ENCODE results near the gene ACP1. TPM values are rescaled to one million over a fixed set of nuclear protein-coding genes. Genes with fewer than 3 reads are reported as not detected.

The ACP1 gene
- total RNA-seq, result 100 to 1,000 TPM; 109 to 175 (median 141) TPM

DNA sequence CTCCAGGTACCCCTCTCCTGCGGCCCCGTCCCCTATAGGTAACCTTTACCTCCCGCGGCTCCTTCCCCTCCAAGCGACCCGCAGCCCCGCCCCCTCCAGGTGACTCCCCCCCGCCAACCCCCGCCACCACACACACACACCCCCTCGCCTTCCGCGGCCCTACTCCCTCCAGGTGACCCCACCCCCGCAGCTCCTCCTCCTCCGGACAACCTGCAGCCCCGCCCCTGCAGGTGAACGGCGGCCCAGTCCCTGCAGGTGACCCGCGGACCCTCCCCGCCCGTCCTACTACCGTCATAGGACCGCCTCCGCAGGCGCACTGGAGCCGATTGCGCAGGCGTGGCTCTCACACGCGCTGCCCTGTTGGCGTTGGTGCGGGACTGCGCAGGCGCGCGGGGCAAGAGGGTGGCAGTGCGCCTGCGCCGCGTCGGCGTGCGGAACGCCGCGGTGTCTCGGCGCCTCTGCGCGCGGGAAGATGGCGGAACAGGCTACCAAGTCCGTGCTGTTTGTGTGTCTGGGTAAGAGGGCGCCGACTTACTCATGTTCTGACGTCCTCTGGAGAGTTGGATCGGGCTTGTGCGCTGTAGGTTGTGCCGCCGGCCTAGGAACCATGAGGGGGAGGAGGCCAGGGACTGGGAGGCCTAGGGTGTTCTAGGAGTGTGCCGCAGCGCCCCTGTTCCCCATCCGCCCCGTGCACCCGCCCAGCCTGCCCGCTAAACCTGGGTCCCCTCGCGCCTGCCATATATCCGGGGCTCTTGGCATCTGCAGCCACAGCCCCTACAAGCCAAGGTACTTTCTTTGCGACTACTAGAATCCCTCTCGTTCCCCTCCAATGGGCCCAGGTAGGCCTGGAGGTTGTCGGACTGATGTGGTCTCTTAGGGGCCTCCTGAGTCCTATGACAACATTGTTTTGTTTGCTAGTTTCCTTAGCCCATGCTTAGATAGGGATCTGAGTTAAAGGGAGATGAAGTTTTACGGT lies at the start of gene ACP1:
ACP1 (plus strand) TSS at position 455 of the 976 bp plus-strand sequence; CDS start at position 473, 18 bp downstream.
- ATAC-seq (replicated peaks in 6 of 8), result peak; percentile 86 to 97 (median 94)
- Histone ChIP-seq H3K4me3 (peak within 1 kb of the TSS; percentile 74 to 95 (median 83)), H3K27ac (peak within 1 kb of the TSS; percentile 80 to 92), H3K4me1 (replicated peaks in 1 of 2) (peaks cover 14 to 17% of the 10 kb centered on the region in 2 donors)
- WGBS, 10 experiments, result 0 to 10% (median 0%) methylated on average over 1 to 27 of the region's 73 CpGs; no CpG with 5 or more reads in 2 of the 10 experiments
- in situ Hi-C loops (cut with MboI; ENCODE audit: low pct_unique_long_range_greater_than_20kb in 2 of 9, low sequenced_read_pairs in 9 of 9, unreplicated experiment in 9 of 9), result no loop called here

GRCh38 chr2:216068-216467 lies 48.7 kb upstream of the ACP1 start:
- 35 to 100% (median 87%) methylated on average over 2 to 3 of the region's 3 CpGs for WGBS, 10 experiments
- in situ Hi-C loops (cut with MboI; ENCODE audit: low pct_unique_long_range_greater_than_20kb in 2 of 9, low sequenced_read_pairs in 9 of 9, unreplicated experiment in 9 of 9), result no loop called here

GRCh38 chr2:223451-223850 lies 41.3 kb upstream of the ACP1 start:
- 79 to 100% (median 88%) methylated on average over 1 to 3 of the region's 4 CpGs; no CpG with 5 or more reads in 1 of the 10 experiments for WGBS, 10 experiments
- Histone ChIP-seq H3K4me1 (replicated peaks in 1 of 2) (no peaks in the 10 kb centered on the region), H3K4me3 (no peak overlapping the region), H3K27ac (no peak overlapping the region)
- ATAC-seq (replicated peaks in 6 of 8), result peak in 1 of 8 experiments; percentile 33
- in situ Hi-C loops (cut with MboI; ENCODE audit: low pct_unique_long_range_greater_than_20kb in 2 of 9, low sequenced_read_pairs in 9 of 9, unreplicated experiment in 9 of 9), result no loop called here

More at GRCh38 chr2:216068-216467, 48.7 kb upstream of the ACP1 start:
- ATAC-seq (replicated peaks in 6 of 8), result peak in 3 of 8 experiments; percentile 68 to 87 (median 70)
- Histone ChIP-seq H3K4me1 (replicated peaks in 1 of 2) (no peaks in the 10 kb centered on the region), H3K4me3 (no peak overlapping the region), H3K27ac (no peak overlapping the region)

- Histone ChIP-seq H3K4me1 (replicated peaks in 1 of 2) (no peaks in the 10 kb centered on the region), H3K4me3 (no peak overlapping the region), H3K27ac (no peak overlapping the region)
- no peak for ATAC-seq (replicated peaks in 6 of 8)
- in situ Hi-C loops (cut with MboI; ENCODE audit: low pct_unique_long_range_greater_than_20kb in 2 of 9, low sequenced_read_pairs in 9 of 9, unreplicated experiment in 9 of 9), result no loop called here
- 73 to 100% (median 91%) methylated on average over 2 to 6 of the region's 6 CpGs for WGBS, 10 experiments
Observed at GRCh38 chr2:223971-224760, 40.6 kb upstream of the ACP1 start.

GRCh38 chr2:228115-228514 lies 36.6 kb upstream of the ACP1 start:
- H3K4me3 ChIP-seq, result no peak overlapping the region
- in situ Hi-C loops (cut with MboI; ENCODE audit: low pct_unique_long_range_greater_than_20kb in 2 of 9, low sequenced_read_pairs in 9 of 9, unreplicated experiment in 9 of 9), result no loop called here
- ATAC-seq (replicated peaks in 6 of 8), result no peak
- WGBS, 10 experiments, result 78 to 100% (median 87%) methylated on average over 1 to 8 of the region's 9 CpGs; no CpG with 5 or more reads in 1 of the 10 experiments
- H3K27ac ChIP-seq, result no peak overlapping the region
- H3K4me1 ChIP-seq (replicated peaks in 1 of 2), result peaks cover 2 to 5% of the 10 kb centered on the region in 2 donors

DNA sequence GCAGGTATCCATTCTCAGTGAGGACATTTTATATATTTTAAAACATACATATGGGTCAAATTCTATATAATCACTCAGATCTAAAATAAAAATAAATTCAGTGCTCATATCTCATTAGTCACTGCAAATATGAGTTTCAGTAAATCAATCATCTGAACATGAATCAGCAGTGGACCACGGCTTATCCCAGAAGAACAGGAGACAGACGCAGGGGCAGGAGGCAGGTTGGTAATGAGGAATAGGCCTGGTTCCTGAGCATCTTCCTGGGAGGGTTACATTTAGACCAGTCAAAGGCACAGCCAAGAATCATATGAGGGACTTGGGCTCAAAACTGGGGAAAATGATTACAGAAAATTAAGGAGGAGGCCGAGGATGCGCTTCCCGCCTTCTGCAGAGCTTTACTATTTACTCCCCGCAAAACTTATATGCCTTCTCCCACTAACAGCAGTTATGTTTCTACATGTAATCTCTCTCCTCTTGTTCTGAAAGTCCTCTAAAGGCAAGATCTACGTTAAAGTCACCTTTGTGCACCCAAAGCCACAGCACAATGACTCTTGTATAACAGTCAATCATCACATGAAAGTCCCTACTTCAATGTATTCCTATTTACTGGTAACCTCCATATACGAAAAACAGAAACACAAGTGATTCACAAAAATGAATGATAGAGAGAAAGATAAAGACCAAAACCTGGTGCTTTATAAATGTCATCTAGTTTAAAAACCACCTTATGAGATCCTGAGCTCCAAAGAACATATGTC lies 36.0 kb upstream of the ACP1 start:
- no peak overlapping the region for H3K27ac ChIP-seq
- no peak for ATAC-seq (replicated peaks in 6 of 8)
- 50 to 100% (median 93%) methylated on average over 1 to 8 of the region's 8 CpGs for WGBS, 10 experiments
- H3K4me1 ChIP-seq (replicated peaks in 1 of 2), result peaks cover 4 to 7% of the 10 kb centered on the region in 2 donors
- in situ Hi-C loops (cut with MboI; ENCODE audit: low pct_unique_long_range_greater_than_20kb in 2 of 9, low sequenced_read_pairs in 9 of 9, unreplicated experiment in 9 of 9), result no loop called here
- no peak overlapping the region for H3K4me3 ChIP-seq

DNA sequence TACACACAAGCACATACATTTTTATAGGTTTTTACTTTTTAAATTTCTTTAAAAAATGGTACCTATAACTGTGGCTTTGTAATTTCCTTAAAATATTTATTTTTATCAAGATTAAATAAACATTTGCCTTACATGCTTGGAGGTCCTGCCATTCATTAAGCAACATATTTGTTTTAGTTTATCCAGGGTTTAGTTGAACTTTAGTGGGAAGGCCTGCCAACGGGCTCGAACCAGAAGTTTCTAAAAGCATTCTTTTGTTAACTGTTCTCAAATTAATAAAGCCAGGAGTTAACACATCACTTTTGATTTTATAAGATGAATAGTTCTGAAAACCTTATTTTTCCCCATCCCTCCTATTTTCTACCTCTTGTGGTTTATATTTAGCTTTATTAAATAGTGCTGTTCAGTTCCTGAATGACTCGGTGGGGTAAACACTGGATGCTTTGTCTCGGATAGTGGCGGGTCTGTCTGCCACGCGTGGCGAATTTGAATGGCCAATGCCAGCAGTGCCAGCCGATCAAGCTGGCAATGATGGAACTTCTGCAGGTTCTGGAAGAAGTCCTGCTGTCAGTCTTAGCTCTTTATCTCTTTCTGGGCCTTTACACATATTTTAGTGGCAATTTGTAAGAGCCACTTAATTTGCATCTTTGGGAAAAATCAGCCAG lies 33.1 kb upstream of the ACP1 start:
- WGBS, 10 experiments, result 55 to 94% (median 85%) methylated on average over 2 to 9 of the region's 9 CpGs
- in situ Hi-C loops (cut with MboI; ENCODE audit: low pct_unique_long_range_greater_than_20kb in 2 of 9, low sequenced_read_pairs in 9 of 9, unreplicated experiment in 9 of 9), result no loop called here
- no peak overlapping the region for H3K27ac ChIP-seq
- ATAC-seq (replicated peaks in 6 of 8), result no peak
- peaks cover 4 to 7% of the 10 kb centered on the region in 2 donors for H3K4me1 ChIP-seq (replicated peaks in 1 of 2)
- no peak overlapping the region for H3K4me3 ChIP-seq

DNA sequence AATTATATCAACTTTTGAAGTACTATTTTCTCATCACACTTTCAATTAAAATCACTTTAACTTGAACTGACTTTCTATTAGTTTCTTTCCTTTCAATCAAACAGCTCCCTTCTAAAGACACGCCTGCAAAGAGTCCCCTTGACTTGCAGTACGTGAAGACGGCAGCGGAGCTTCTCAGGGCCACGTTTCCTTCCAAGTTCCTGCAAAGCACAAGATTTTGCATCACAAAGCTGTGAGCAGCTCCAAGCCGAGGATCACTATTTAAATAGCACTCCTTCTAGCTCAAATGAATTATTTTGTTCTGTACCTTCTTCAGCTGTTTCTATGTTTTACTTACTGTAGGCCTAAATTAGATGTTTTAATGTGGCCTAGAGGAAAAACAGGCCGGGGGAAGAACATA lies 31.7 kb upstream of the ACP1 start:
- Histone ChIP-seq H3K4me1 (replicated peaks in 1 of 2) (peaks cover 4 to 7% of the 10 kb centered on the region in 2 donors), H3K4me3 (no peak overlapping the region), H3K27ac (no peak overlapping the region)
- peak in 2 of 8 experiments; percentile 35 to 50 for ATAC-seq (replicated peaks in 6 of 8)
- in situ Hi-C loops (cut with MboI; ENCODE audit: low pct_unique_long_range_greater_than_20kb in 2 of 9, low sequenced_read_pairs in 9 of 9, unreplicated experiment in 9 of 9), result no loop called here
- 12 to 86% (median 51%) methylated on average over 3 to 7 of the region's 7 CpGs; no CpG with 5 or more reads in 1 of the 10 experiments for WGBS, 10 experiments

GRCh38 chr2:234421-234820 lies 30.3 kb upstream of the ACP1 start:
- Histone ChIP-seq H3K27ac (no peak overlapping the region), H3K4me3 (no peak overlapping the region), H3K4me1 (replicated peaks in 1 of 2) (peaks cover 7% of the 10 kb centered on the region in 2 donors)
- no peak for ATAC-seq (replicated peaks in 6 of 8)
- in situ Hi-C loops (cut with MboI; ENCODE audit: low pct_unique_long_range_greater_than_20kb in 2 of 9, low sequenced_read_pairs in 9 of 9, unreplicated experiment in 9 of 9), result no loop called here
- 67 to 100% (median 94%) methylated on average over 1 to 4 of the region's 4 CpGs; no CpG with 5 or more reads in 1 of the 10 experiments for WGBS, 10 experiments

GRCh38 chr2:236993-237539 lies 27.7 kb upstream of the ACP1 start:
- Histone ChIP-seq H3K4me3 (no peak overlapping the region), H3K4me1 (replicated peaks in 1 of 2) (peaks cover 7% of the 10 kb centered on the region in 2 donors), H3K27ac (no peak overlapping the region)
- in situ Hi-C loops (cut with MboI; ENCODE audit: low pct_unique_long_range_greater_than_20kb in 2 of 9, low sequenced_read_pairs in 9 of 9, unreplicated experiment in 9 of 9), result no loop called here
- no peak for ATAC-seq (replicated peaks in 6 of 8)
- 68 to 100% (median 97%) methylated on average over 1 to 6 of the region's 6 CpGs; no CpG with 5 or more reads in 1 of the 10 experiments for WGBS, 10 experiments

- in situ Hi-C loops (cut with MboI; ENCODE audit: low pct_unique_long_range_greater_than_20kb in 2 of 9, low sequenced_read_pairs in 9 of 9, unreplicated experiment in 9 of 9), result no loop called here
- WGBS, 10 experiments, result 11 to 100% (median 62%) methylated on average over 1 to 5 of the region's 6 CpGs; no CpG with 5 or more reads in 2 of the 10 experiments
- no peak overlapping the region for H3K27ac ChIP-seq
- peak in 5 of 8 experiments; percentile 24 to 92 (median 42) for ATAC-seq (replicated peaks in 6 of 8)
- peaks cover 4 to 7% of the 10 kb centered on the region in 2 donors for H3K4me1 ChIP-seq (replicated peaks in 1 of 2)
- no peak overlapping the region for H3K4me3 ChIP-seq
Observed at GRCh38 chr2:237878-238277, 26.9 kb upstream of the ACP1 start.

DNA sequence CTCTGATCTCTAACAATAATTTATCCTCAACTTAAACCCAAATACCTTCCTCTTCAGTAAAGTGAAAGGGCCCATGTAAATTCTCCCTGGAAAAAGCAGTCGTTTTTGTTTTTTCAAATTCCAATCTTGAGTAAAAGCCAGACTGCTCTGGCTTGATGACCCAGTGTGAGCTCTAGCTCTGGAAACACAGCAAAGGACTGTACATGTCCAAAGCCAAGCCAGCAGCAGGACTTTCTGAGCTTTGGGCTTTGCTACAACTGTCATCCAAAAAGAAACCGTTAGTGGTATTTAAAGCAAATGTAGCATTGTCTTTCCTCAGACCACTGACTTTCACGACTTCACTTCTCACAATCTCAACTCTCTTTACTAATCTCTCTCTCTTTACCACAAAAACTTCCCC lies 26.3 kb upstream of the ACP1 start:
- H3K4me1 ChIP-seq (replicated peaks in 1 of 2), result peaks cover 0 to 4% of the 10 kb centered on the region in 2 donors
- H3K4me3 ChIP-seq, result no peak overlapping the region
- H3K27ac ChIP-seq, result no peak overlapping the region
- WGBS, 10 experiments, result 31 to 76% (median 66%) methylated on average over 2 to 3 of the region's 3 CpGs; no CpG with 5 or more reads in 2 of the 10 experiments
- in situ Hi-C loops (cut with MboI; ENCODE audit: low pct_unique_long_range_greater_than_20kb in 2 of 9, low sequenced_read_pairs in 9 of 9, unreplicated experiment in 9 of 9), result no loop called here
- ATAC-seq (replicated peaks in 6 of 8), result peak in 1 of 8 experiments; percentile 17
